Stimulated activated effector memory CD8-positive, alpha-beta T cell treated with anti-CD3 and anti-CD28 coated beads, Interleukin-12 subunit alpha, Interleukin-12 subunit beta, amount 100 ng/mL, for 72 hours (primary cell): ENCODE results near the gene LLGL2.

Experiments
- ATAC-seq: fragments of 150-1000 bp; cut with Tn5 transposase; 2 replicates; pipeline ENCODE4 v1.10.0; 2021
- DNase-seq, 2 donors: peaks; one replicate each; pipeline ENCODE4 v3.0.0; 2021 to 2022; ENCODE audit warnings: low spot score in 2 of 2
- H3K27ac Mint-ChIP-seq: one replicate; pipeline ENCODE4 v1.8.0; 2022; ENCODE audit warnings: mild to moderate bottlenecking, mixed read lengths
- H3K36me3 Mint-ChIP-seq: one replicate; pipeline ENCODE4 v1.8.0; 2022; ENCODE audit warnings: mild to moderate bottlenecking, mixed read lengths
- H3K4me1 Mint-ChIP-seq: one replicate; pipeline ENCODE4 v1.8.0; 2022; ENCODE audit warnings: mixed read lengths
- H3K4me3 Mint-ChIP-seq: one replicate; pipeline ENCODE4 v1.8.0; 2022; ENCODE audit warnings: mild to moderate bottlenecking, mixed read lengths
- H3K9me3 Mint-ChIP-seq: one replicate; pipeline ENCODE4 v1.8.0; 2022; ENCODE audit warnings: mixed read lengths

LLGL2 gene

DNA sequence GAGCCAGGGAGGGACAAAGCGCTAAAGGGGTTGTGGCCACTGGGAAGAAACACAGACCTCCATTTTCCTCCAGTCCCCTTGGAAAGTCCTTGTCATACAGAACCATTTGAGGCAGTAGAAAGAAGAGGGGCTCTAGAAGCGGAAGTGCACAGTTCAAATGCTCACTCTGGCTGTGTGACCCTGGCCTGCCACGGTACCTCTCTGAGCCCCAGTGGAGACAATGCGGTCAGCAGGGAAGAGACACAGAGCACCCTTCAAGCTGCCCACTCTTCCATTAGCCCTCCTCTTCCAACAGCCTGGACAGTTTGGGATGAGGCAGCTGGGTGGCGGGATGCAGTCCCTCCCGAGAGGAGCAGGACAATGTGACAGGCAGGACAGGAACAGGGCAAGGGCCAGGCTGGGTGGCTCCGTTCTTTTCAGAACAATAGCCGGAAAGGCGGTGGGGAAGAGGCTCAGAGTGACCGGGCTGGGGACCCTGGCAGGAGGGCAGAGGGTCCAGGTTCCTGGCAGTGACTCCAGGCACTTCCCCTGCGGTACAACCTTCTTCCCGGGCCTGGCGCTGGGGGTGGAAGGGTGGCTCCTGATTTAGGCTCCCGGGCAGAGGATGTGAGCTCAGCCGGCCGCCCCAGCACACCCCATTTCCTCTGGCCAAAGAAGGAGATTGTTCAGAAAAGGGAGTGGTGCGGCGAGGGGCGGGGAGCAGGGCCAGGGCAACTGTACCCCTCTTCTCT lies 15.8 kb upstream of the LLGL2 start:
- peaks cover 5% of the 10 kb centered on the region for H3K4me1 Mint-ChIP-seq
- no peak for ATAC-seq
- H3K36me3 Mint-ChIP-seq = peaks cover 5% of the 10 kb centered on the region
- H3K4me3 Mint-ChIP-seq = no peak overlapping the region
- H3K27ac Mint-ChIP-seq = no peak overlapping the region
- no peak for DNase-seq
- H3K9me3 Mint-ChIP-seq = no peaks in the 10 kb centered on the region

DNA sequence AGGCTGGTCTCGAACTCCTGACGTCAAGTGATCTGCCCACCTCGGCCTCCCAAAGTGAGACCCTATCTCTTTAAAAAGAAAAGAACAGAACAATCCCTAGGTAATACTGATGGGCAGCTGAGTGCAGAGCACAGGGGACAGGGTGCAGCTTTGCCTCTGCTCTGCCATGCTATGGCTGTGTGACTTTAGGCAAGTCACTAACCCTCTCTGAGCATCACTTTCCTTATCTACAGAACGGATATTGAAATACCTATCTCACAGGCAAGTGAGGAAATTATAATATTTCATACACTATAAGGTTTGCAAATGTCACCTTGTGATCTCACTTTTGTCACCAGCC lies 14.3 kb upstream of the LLGL2 start:
- H3K36me3 Mint-ChIP-seq = peaks cover 5% of the 10 kb centered on the region
- no peak overlapping the region for H3K4me3 Mint-ChIP-seq
- ATAC-seq = no peak
- DNase-seq = no peak
- no peak overlapping the region for H3K27ac Mint-ChIP-seq
- H3K9me3 Mint-ChIP-seq = no peaks in the 10 kb centered on the region
- H3K4me1 Mint-ChIP-seq = peaks cover 5% of the 10 kb centered on the region

DNA sequence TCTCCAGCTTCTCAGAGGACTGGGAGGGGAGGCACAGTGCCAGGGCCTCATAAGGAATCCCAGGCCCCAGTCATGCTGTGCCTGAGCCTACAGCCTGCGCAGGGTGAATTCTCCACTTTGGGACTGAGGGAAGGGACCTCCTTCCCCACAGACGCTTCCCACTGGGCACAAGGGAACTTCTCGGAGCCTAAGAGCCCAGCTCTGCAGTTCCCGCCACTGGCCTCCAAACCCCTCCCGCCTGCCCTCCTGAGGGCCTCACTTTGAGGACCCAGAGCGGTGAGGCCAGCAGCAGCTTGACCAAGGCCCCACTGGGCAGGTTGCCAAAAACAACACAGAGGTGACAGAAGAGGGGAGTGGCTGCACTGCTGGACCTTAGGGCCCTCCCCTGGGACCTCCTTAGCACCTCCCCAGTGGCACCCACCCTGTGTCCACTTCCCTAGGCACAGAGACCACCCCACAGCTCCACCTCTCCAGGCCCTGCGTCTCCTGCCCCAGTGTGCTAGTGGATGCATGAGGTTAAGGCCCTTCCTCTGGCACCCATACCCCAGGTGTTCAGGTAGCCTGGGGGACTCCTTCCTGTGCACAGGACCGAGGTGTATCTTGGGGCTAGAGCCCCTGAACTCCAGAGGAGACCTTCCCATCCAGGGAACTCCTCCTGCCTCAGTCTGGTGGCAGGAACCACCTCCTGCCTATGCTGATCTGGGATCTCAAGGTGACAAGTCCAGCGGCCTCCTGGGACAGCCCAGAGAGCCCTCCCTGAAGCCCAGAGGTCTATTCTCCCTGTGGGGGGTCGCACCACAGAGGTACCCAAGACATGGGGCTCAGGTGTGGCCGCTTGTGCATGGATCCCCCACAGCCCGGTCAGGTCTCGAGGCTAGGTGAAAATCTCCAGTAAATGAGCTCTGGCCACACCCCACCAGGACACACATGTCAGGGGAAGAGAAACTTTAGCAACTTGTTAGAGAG lies 13.6 kb upstream of the LLGL2 start:
- peaks cover 5% of the 10 kb centered on the region for H3K36me3 Mint-ChIP-seq
- peak overlapping the region; percentile 76 for H3K27ac Mint-ChIP-seq
- no peaks in the 10 kb centered on the region for H3K9me3 Mint-ChIP-seq
- DNase-seq (no peak), ATAC-seq (no peak)
- H3K4me3 Mint-ChIP-seq = no peak overlapping the region
- H3K4me1 Mint-ChIP-seq = peaks cover 6% of the 10 kb centered on the region

DNA sequence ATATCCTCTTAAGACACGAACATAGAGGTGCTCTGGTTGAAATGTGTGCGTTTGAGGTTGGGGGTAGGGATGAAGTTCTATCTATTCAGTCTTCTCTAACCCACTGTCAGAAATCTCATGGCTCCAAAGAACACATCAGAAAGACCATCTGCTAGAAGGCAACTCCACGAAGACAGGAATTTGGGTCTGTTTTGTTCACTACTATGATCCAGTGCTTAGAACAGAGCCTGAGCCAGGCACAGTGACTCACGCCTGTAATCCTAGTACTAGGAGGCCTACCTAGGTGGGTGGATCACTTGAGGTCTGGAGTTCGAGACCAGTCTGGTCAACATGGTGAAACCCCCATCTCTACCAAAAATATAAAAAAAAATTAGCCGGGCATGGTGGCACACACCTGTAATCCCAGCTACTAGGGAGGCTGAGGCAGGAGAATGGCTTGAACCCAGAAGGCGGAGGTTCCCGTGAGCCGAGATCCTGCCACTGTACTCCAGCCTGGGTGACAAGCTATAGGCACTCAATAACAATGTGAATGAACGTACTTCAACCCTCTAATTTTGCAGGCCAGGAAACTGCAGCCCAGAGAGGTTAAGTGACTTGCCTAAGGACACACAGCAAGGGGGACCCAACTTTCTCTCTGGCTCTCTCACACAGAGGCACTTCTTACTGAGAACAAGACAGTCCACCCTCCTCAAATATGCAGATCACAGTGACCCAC lies 12.4 kb upstream of the LLGL2 start:
- no peak overlapping the region for H3K4me3 Mint-ChIP-seq
- H3K4me1 Mint-ChIP-seq = peaks cover 18% of the 10 kb centered on the region
- DNase-seq (no peak), ATAC-seq (no peak)
- no peak overlapping the region for H3K27ac Mint-ChIP-seq
- no peaks in the 10 kb centered on the region for H3K9me3 Mint-ChIP-seq
- H3K36me3 Mint-ChIP-seq = peaks cover 5% of the 10 kb centered on the region

DNA sequence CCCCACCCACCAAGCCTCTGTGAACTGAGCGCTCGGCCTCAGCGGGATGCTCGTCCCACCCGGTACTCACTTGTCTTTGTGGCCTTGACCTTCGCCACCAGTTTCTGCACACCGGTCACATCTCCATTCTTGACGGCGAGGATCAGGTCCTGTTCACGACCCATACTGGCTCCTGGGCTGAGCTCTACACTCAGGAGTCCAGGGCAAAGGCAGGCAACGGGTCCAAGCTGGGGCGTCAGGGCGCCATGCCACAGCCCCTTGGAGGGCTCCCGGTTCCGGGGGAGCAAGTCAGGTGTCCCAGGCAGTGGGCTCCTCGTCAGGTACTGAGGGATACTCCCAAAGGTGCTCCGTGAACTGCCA lies 11.9 kb upstream of the LLGL2 start:
- Mint-ChIP-seq H3K9me3 (no peaks in the 10 kb centered on the region), H3K4me3 (peak overlapping the region; percentile 76), H3K36me3 (peaks cover 9% of the 10 kb centered on the region), H3K27ac (no peak overlapping the region), H3K4me1 (peaks cover 24% of the 10 kb centered on the region)
- ATAC-seq = no peak
- DNase-seq = no peak

DNA sequence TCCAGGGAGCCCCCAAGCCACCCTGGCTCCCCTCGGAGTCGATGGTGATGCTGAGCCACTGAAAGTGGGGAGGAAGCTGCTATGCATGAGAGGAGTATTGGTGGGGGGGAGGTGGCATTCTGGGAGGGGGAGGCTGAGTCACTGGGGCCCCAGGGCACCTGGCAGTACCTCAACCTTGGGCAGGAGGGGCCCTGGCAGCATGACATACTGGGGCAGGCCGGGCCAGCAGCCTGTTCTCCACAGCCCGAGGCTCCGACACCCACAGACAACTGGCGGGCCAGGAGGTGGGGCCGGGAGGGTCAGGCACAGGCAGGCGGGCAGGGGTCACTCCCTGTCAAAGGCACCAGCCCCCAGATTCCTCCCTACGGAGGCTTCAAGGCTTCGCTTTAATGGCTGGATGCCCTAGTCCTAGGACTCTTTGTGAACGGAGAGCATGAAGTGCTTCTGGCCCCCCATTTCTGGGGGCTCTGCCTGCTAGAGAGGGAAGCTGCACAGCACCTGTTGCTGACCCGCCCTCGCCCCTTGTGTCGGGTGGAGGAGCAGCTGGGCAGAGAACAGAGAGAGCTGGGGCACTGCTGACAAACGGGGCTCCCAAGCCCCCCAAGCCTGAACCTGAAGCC lies 11.1 kb upstream of the LLGL2 start:
- no peaks in the 10 kb centered on the region for H3K9me3 Mint-ChIP-seq
- DNase-seq = no peak
- no peak for ATAC-seq
- peaks cover 26% of the 10 kb centered on the region for H3K4me1 Mint-ChIP-seq
- no peak overlapping the region for H3K27ac Mint-ChIP-seq
- peak overlapping the region; percentile 76 for H3K4me3 Mint-ChIP-seq
- peaks cover 17% of the 10 kb centered on the region for H3K36me3 Mint-ChIP-seq

DNA sequence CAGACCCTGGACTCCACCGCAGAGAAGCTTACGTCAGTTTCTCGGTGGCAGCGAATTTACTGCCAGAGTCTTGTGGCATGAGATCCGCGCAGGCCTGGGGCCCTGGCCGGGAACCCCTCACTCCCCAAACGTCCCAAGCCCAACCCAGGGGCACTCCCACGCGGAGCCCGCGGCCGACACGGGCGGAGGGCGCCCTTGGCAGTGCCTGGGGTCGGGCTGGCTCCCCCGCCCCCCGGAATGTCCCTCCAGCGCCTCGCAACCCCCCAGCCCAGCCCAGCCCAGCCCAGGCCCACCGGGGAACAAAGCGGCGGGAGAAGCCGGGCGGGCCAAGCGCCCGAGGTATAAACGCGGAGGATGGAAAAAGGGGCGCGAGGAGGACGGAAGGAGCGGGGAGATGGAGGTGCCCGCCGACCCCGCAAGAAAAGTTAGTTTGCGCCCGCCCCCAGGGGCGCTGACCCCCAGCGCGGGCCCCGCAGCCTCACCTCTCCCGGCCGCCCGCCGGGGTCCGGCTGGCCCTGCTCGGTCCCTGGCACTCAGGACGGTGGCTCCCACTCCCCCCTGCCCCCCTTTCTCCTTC lies 10.5 kb upstream of the LLGL2 start:
- ATAC-seq (no peak), DNase-seq (no peak)
- Mint-ChIP-seq H3K9me3 (no peaks in the 10 kb centered on the region), H3K36me3 (peaks cover 23% of the 10 kb centered on the region), H3K27ac (no peak overlapping the region), H3K4me3 (peak overlapping the region; percentile 76), H3K4me1 (peaks cover 22% of the 10 kb centered on the region)

DNA sequence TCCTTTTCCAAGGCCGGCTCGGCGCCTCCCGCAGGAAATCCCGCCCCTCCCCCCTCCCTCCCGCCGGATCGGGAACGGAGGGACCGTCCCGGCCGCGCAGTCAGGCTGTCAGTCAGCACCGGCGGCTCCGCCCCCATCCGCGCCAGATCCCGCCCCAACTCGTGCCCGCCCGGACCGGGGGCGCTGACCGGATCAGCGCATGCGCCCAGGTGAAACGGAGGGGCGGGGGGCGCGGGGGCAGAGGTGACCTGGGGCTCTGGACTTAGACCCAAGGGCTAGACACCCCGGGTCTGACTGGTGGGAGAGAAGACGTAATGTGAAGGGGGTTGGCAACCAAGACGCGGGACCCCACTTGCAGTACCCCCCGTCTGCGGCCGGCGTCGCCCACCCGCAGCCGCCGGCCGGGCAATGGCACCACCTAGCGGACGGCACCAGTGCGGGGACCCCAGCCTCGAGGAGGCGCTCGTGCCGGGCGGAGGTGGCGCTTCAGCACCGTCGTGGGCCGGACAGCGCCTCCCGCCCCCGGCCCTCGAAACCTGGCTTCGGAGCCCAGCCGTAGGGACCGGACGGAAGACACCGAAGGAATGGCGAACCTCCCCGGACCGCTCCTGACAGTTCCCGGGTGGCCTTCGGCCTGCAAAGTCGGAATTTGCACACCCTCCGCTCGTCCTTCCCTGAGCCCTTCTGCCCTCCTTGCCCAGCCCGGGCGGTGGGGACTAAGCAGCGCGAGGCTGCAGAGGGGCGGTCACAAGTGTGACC lies 9.8 kb upstream of the LLGL2 start, which contains the start of gene CASKIN2:
CASKIN2 (minus strand) TSS at position 42 of the 759 bp plus-strand sequence. CDS start 1,733 bp downstream, outside the sequence.
- Mint-ChIP-seq H3K36me3 (peaks cover 29% of the 10 kb centered on the region), H3K27ac (no peak within 1 kb of the TSS), H3K9me3 (no peaks in the 10 kb centered on the region), H3K4me1 (peaks cover 22% of the 10 kb centered on the region), H3K4me3 (peak within 1 kb of the TSS; percentile 76)
- ATAC-seq = peak; percentile 69
- peak; percentile 76 to 93 for DNase-seq

DNA sequence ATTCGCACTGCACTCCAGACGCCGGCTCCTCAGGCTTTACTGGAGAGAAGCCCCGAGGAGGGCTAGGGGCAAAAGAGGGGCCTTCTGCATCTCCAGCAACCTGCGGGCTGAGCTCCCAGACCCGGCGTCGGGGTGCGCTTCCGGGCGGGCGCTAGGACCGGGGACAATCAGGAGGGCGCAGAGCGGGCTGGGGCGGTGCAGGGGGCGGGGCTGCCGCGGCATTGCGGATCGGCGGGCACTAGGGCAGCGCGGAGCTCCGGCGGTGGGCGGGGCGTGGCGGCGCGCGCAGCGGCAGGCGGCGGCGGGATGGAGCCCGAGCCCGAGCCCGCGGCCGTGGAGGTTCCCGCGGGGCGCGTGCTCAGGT lies 9.3 kb upstream of the LLGL2 start, which contains the start of gene TSEN54:
TSEN54 (plus strand) TSS at position 274 of the 364 bp plus-strand sequence; CDS start at position 307, 33 bp downstream.
- H3K27ac Mint-ChIP-seq = peak within 1 kb of the TSS; percentile 79
- DNase-seq (peak; percentile 90 to 96), ATAC-seq (peak; percentile 90)
- H3K4me1 Mint-ChIP-seq = peaks cover 22% of the 10 kb centered on the region
- H3K9me3 Mint-ChIP-seq = no peaks in the 10 kb centered on the region
- H3K36me3 Mint-ChIP-seq = peaks cover 35% of the 10 kb centered on the region
- H3K4me3 Mint-ChIP-seq = peak within 1 kb of the TSS; percentile 76

DNA sequence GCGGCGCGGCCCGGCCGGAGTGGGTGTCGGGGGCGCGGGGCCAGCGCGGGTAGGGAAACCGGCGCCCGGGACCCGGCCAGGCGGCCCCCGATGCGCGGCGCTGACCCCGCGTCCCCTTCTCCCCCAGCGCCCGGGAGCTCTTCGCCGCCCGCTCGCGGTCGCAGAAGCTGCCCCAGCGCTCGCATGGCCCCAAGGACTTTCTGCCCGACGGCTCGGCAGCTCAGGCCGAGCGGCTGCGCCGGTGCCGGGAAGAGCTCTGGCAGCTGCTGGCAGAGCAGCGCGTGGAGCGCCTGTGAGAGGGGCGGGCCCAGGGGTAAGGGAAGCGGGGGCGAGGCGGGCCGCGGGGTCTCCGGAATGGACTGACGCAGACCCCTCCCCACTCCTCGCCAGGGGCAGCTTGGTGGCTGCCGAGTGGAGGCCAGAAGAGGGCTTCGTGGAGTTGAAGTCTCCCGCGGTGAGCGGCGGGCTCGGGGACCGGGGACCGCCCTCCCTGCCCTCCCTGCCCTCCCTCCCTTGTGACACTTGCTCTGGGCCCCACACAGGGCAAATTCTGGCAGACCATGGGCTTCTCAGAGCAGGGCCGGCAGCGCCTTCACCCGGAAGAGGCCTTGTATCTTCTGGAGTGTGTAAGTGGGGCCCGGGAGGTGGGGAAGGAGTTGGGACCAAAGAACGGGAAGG lies 8.7 kb upstream of the LLGL2 start:
- ATAC-seq = peak; percentile 31

DNA sequence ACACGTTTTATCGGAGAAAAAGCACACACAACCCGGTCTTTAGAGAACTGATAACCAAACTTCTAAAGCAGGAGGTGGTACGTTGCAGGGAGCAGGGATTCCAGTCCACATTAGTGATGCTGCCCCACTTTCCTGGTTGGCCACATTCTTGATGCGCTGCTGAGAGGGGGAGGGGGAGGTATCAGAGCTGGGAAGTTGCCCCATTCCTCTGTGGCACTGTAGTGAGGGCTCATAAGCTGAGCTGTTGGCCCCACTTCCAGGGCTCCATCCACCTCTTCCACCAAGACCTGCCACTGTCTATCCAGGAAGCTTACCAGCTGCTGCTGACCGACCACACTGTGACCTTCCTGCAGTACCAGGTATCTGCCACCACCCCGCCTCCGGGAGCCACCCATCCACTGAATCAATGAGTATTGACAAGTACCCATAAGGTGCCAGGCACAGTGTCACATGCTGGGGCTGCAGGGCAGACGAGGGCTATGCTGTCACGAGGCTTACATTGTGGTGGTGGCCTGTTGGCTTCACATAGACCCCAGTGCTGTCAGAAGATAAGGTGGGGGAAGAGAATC lies 8.1 kb upstream of the LLGL2 start:
- Mint-ChIP-seq H3K4me3 (peak overlapping the region; percentile 76), H3K4me1 (peaks cover 22% of the 10 kb centered on the region), H3K27ac (peak overlapping the region; percentile 79), H3K36me3 (peaks cover 46% of the 10 kb centered on the region), H3K9me3 (no peaks in the 10 kb centered on the region)
- ATAC-seq (peak; percentile 4), DNase-seq (peak in 1 of 2 donors; percentile 75)

More for the DNA sequence above, 8.7 kb upstream of the LLGL2 start:
- Mint-ChIP-seq H3K4me1 (peaks cover 22% of the 10 kb centered on the region), H3K9me3 (no peaks in the 10 kb centered on the region), H3K36me3 (peaks cover 40% of the 10 kb centered on the region), H3K4me3 (peak overlapping the region; percentile 76), H3K27ac (peak overlapping the region; percentile 79)
- DNase-seq = peak; percentile 39 to 82

DNA sequence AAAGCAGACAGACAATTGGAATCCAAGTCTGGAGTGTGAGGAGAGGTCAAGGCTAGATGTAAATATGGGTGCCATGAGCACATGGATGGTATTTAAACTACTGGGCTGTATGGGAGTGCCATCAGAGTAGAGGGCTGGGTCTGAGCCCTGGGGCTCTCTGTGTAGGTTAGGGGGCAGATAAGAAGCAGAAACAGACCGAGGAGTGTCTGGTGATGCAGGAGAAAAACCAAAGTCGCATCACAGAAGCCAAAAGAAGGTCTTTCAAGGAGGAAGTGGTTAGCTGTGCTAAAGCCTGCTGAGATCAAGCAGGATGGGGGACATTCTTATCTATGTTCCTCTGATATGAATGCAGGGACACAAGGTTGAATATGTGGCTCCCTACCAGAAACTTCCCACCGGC lies 7.3 kb upstream of the LLGL2 start:
- no peaks in the 10 kb centered on the region for H3K9me3 Mint-ChIP-seq
- DNase-seq = no peak
- H3K27ac Mint-ChIP-seq = peak overlapping the region; percentile 79
- ATAC-seq = peak; percentile 36
- H3K4me3 Mint-ChIP-seq = peak overlapping the region; percentile 76
- peaks cover 22% of the 10 kb centered on the region for H3K4me1 Mint-ChIP-seq
- peaks cover 54% of the 10 kb centered on the region for H3K36me3 Mint-ChIP-seq

DNA sequence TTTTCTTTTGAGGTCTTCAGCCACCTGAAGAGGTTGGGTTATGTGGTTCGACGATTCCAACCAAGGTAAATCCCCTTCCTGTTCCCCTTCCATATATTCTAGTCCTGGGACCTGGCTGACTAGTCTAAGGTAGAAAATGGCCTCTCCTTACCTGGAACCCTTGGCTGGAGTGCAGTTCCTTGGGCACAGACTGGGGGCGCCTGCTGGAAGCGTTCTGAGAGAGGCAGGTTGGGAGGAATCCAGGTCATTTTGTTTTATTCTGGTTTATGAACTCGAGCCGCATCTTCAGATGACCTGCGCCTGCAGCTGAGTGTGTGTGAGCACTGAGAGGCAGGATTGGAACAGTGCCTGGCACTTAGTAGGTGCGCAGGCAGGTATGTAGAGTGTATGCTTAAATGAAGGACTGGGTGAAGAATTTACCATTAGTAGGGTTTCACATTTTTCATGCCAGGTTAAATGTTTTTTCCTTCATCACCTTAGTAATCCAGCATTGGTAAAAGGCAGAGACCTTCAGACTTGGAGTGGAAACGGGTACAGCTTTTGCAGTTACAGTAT lies 6.4 kb upstream of the LLGL2 start:
- H3K4me1 Mint-ChIP-seq = peaks cover 22% of the 10 kb centered on the region
- ATAC-seq (no peak), DNase-seq (no peak)
- peak overlapping the region; percentile 76 for H3K4me3 Mint-ChIP-seq
- peak overlapping the region; percentile 79 for H3K27ac Mint-ChIP-seq
- peaks cover 58% of the 10 kb centered on the region for H3K36me3 Mint-ChIP-seq
- H3K9me3 Mint-ChIP-seq = no peaks in the 10 kb centered on the region
